Nephron progenitor cell (in vitro differentiated cells): ENCODE measurements around the gene CD24.
A peak's percentile ranks its signal among the peaks of the same experiment; 100 is the strongest.
"Not testable (repeated sequence)": the region's sequence is repeated elsewhere in the genome, so short reads cannot be mapped to it uniquely, and the experiment has no call there.

Experiments used
- DNase-seq: peaks from one replicate; pipeline ENCODE4 v3.0.0; 2021
- H3K27ac Mint-ChIP-seq: 2 replicates; pipeline ENCODE4 v1.8.0; 2021; ENCODE audit warnings: mild to moderate bottlenecking, moderate library complexity, mixed read lengths
- H3K27me3 Mint-ChIP-seq: 2 replicates; pipeline ENCODE4 v1.8.0; 2021; ENCODE audit warnings: mild to moderate bottlenecking, low read depth, mixed read lengths; ENCODE audit not compliant: poor library complexity
- H3K36me3 Mint-ChIP-seq: 2 replicates; pipeline ENCODE4 v1.8.0; 2021; ENCODE audit warnings: low read depth, mixed read lengths
- H3K4me1 Mint-ChIP-seq: 2 replicates; pipeline ENCODE4 v1.8.0; 2021; ENCODE audit warnings: mixed read lengths
- H3K4me3 Mint-ChIP-seq: 2 replicates; pipeline ENCODE4 v1.8.0; 2021; ENCODE audit warnings: mild to moderate bottlenecking, moderate library complexity, mixed read lengths
- H3K9me3 Mint-ChIP-seq: 2 replicates; pipeline ENCODE4 v1.8.0; 2021; ENCODE audit warnings: mild to moderate bottlenecking, moderate library complexity, mixed read lengths
- TF ChIP-seq, protein P1 (sequence below): fragments of 200-600 bp; sonication (generic); IDR thresholded peaks from 2 replicates; pipeline ENCODE4 v1.5.0; 2021; ENCODE audit warnings: antibody characterized with exemption

The CD24 gene

DNA sequence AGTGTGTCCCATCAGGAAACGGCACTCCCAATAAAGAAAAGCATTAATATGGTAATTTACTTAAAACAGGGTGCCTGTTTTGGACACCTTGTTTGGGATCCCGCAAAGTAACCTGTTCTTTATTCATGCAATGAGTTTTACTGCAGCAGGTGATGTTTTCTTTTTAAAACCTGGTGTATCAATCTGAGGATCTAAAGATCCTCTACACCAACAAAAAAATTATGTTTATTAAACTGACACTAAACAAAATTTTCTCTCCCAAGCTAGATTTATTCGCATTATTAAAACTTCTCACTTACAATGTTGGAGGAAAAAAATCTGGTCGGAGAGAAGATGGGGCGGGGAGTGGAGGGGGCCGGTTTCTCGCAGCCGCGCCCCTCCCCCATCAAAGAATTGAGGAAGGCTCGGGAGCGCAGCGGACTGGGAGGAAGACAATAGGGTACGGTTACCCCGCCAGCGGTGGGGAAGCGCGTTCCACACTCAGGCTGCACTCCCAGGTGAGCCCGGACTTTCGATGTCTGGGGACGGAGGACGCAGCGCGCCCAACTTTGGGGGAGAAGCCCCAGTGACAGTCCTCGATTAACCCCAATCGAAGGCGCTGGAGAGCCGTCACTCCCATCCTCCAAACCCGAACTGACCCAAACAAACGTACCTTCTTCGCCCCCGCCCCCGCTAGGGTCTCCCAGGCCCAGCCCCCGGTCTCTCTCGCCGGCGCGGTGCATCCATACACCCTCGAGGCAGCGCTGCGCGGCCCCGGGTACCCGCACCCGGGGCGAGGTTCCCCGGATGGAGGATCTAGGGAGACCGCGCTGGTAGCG lies 1.3 kb downstream of the CD24 start:
- Mint-ChIP-seq H3K27me3 (peaks cover 2% of the 10 kb centered on the region), H3K4me1 (peaks cover 21% of the 10 kb centered on the region), H3K9me3 (peaks cover 23% of the 10 kb centered on the region), H3K27ac (peak overlapping the region; percentile 96), H3K4me3 (peak overlapping the region; percentile 98), H3K36me3 (peaks cover 41% of the 10 kb centered on the region)
- TF ChIP-seq, protein P1, sequence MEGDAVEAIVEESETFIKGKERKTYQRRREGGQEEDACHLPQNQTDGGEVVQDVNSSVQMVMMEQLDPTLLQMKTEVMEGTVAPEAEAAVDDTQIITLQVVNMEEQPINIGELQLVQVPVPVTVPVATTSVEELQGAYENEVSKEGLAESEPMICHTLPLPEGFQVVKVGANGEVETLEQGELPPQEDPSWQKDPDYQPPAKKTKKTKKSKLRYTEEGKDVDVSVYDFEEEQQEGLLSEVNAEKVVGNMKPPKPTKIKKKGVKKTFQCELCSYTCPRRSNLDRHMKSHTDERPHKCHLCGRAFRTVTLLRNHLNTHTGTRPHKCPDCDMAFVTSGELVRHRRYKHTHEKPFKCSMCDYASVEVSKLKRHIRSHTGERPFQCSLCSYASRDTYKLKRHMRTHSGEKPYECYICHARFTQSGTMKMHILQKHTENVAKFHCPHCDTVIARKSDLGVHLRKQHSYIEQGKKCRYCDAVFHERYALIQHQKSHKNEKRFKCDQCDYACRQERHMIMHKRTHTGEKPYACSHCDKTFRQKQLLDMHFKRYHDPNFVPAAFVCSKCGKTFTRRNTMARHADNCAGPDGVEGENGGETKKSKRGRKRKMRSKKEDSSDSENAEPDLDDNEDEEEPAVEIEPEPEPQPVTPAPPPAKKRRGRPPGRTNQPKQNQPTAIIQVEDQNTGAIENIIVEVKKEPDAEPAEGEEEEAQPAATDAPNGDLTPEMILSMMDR, result no peak
- DNase-seq, result peak; percentile 58

- DNase-seq, result peak; percentile 22
- Mint-ChIP-seq H3K9me3 (peaks cover 23% of the 10 kb centered on the region), H3K27ac (peak overlapping the region; percentile 47), H3K36me3 (peaks cover 49% of the 10 kb centered on the region), H3K4me1 (peaks cover 21% of the 10 kb centered on the region), H3K4me3 (peak overlapping the region; percentile 98), H3K27me3 (peaks cover 2% of the 10 kb centered on the region)
- TF ChIP-seq, protein P1, result no peak
Measured at GRCh38 chr6:106972500-106972899, 2.0 kb downstream of the CD24 start.

- not testable (repeated sequence) for H3K27me3 Mint-ChIP-seq, H3K27ac Mint-ChIP-seq, DNase-seq
- H3K9me3 Mint-ChIP-seq, result peaks cover 23% of the 10 kb centered on the region
- peaks cover 17% of the 10 kb centered on the region for H3K4me1 Mint-ChIP-seq
- peaks cover 50% of the 10 kb centered on the region for H3K36me3 Mint-ChIP-seq
- H3K4me3 Mint-ChIP-seq, result peak overlapping the region; percentile 54
Measured at GRCh38 chr6:106970769-106971168, 3.8 kb downstream of the CD24 start.

GRCh38 chr6:106967936-106968555 lies 6.5 kb downstream of the CD24 start:
- H3K27ac Mint-ChIP-seq, result no peak overlapping the region
- H3K4me1 Mint-ChIP-seq, result peaks cover 15% of the 10 kb centered on the region
- no peaks in the 10 kb centered on the region for H3K27me3 Mint-ChIP-seq
- peaks cover 23% of the 10 kb centered on the region for H3K9me3 Mint-ChIP-seq
- no peak for DNase-seq
- H3K4me3 Mint-ChIP-seq, result no peak overlapping the region
- TF ChIP-seq, protein P1, result no peak
- peaks cover 50% of the 10 kb centered on the region for H3K36me3 Mint-ChIP-seq

GRCh38 chr6:106966671-106967640 lies 7.6 kb downstream of the CD24 start:
- Mint-ChIP-seq H3K4me1 (peaks cover 8% of the 10 kb centered on the region), H3K36me3 (peaks cover 43% of the 10 kb centered on the region), H3K27ac (no peak overlapping the region), H3K9me3 (peaks cover 18% of the 10 kb centered on the region), H3K27me3 (no peaks in the 10 kb centered on the region), H3K4me3 (no peak overlapping the region)
- TF ChIP-seq, protein P1, result no peak
- no peak for DNase-seq

DNA sequence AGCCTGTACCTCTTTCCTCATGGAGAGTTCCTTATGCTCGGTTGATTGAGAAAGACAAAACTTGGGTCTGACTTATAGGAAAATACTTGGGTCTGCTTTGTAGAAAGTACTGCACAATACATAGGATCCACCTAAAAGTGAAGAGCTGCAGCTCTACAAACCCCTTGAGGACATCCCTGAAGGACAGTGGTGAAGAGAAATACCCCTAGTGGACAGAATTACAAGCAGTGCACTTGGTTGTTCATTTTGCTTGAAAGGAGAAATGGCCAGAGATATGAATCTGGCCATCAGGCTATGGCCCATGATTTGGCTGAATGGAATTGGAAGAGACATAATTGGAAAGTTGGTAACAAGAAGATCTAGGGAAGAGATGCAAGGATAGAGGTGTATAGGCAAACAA lies 8.3 kb downstream of the CD24 start:
- Mint-ChIP-seq H3K4me1 (peaks cover 4% of the 10 kb centered on the region), H3K27ac (no peak overlapping the region), H3K9me3 (peaks cover 13% of the 10 kb centered on the region), H3K27me3 (no peaks in the 10 kb centered on the region), H3K4me3 (no peak overlapping the region), H3K36me3 (peaks cover 37% of the 10 kb centered on the region)
- DNase-seq, result no peak
- TF ChIP-seq, protein P1, result no peak
